T-helper 2 cell treated with Interferon-gamma antibody and Interleukin-4, amounts not matched to agents 5 μg/mL and 100 μg/mL, for 36 hours (primary cell): ENCODE results near the gene SMIM32.

ENCODE experiments used
- DNase-seq: peaks from one replicate; pipeline ENCODE4 v3.0.0; 2021; ENCODE audit warnings: low spot score
- H3K27ac Mint-ChIP-seq: one replicate; pipeline ENCODE4 v1.8.0; 2021; ENCODE audit warnings: mild to moderate bottlenecking, mixed read lengths
- H3K27me3 Mint-ChIP-seq: one replicate; pipeline ENCODE4 v1.8.0; 2021; ENCODE audit warnings: low read depth, mixed read lengths
- H3K36me3 Mint-ChIP-seq: one replicate; pipeline ENCODE4 v1.8.0; 2021; ENCODE audit warnings: low read depth, mixed read lengths
- H3K4me1 Mint-ChIP-seq: one replicate; pipeline ENCODE4 v1.8.0; 2021; ENCODE audit warnings: low read depth, mixed read lengths
- H3K4me3 Mint-ChIP-seq: one replicate; pipeline ENCODE4 v1.8.0; 2022; ENCODE audit warnings: mild to moderate bottlenecking, moderate library complexity, mixed read lengths
- H3K9me3 Mint-ChIP-seq: one replicate; pipeline ENCODE4 v1.8.0; 2021; ENCODE audit warnings: mixed read lengths

Gene SMIM32

GRCh38 chr5:136149891-136150290 lies 43.1 kb downstream of the SMIM32 start:
- peaks cover 6% of the 10 kb centered on the region for H3K36me3 Mint-ChIP-seq
- H3K4me3 Mint-ChIP-seq = no peak overlapping the region
- H3K4me1 Mint-ChIP-seq = peaks cover 1% of the 10 kb centered on the region
- no peaks in the 10 kb centered on the region for H3K9me3 Mint-ChIP-seq
- H3K27me3 Mint-ChIP-seq = peaks cover 5% of the 10 kb centered on the region
- DNase-seq = no peak
- H3K27ac Mint-ChIP-seq = no peak overlapping the region

- Mint-ChIP-seq H3K4me3 (no peak overlapping the region), H3K27ac (no peak overlapping the region), H3K4me1 (peaks cover 1% of the 10 kb centered on the region), H3K27me3 (peaks cover 5% of the 10 kb centered on the region), H3K9me3 (no peaks in the 10 kb centered on the region), H3K36me3 (no peaks in the 10 kb centered on the region)
- DNase-seq = no peak
Measured at GRCh38 chr5:136147632-136148031, 45.3 kb downstream of the SMIM32 start.

- no peak overlapping the region for H3K27ac Mint-ChIP-seq
- H3K4me1 Mint-ChIP-seq = peaks cover 1% of the 10 kb centered on the region
- H3K4me3 Mint-ChIP-seq = no peak overlapping the region
- DNase-seq = no peak
- H3K9me3 Mint-ChIP-seq = no peaks in the 10 kb centered on the region
- H3K27me3 Mint-ChIP-seq = peaks cover 5% of the 10 kb centered on the region
- H3K36me3 Mint-ChIP-seq = no peaks in the 10 kb centered on the region
Measured at GRCh38 chr5:136146201-136146600, 46.8 kb downstream of the SMIM32 start.

- Mint-ChIP-seq H3K4me3 (no peak overlapping the region), H3K27ac (no peak overlapping the region), H3K27me3 (peaks cover 5% of the 10 kb centered on the region), H3K9me3 (no peaks in the 10 kb centered on the region), H3K4me1 (peaks cover 1% of the 10 kb centered on the region), H3K36me3 (no peaks in the 10 kb centered on the region)
- no peak for DNase-seq
Measured at GRCh38 chr5:136145030-136145429, 47.9 kb downstream of the SMIM32 start.

GRCh38 chr5:136143763-136144162 lies 49.2 kb downstream of the SMIM32 start:
- peaks cover 5% of the 10 kb centered on the region for H3K4me1 Mint-ChIP-seq
- no peak overlapping the region for H3K4me3 Mint-ChIP-seq
- no peak overlapping the region for H3K27ac Mint-ChIP-seq
- no peaks in the 10 kb centered on the region for H3K9me3 Mint-ChIP-seq
- H3K27me3 Mint-ChIP-seq = peaks cover 8% of the 10 kb centered on the region
- H3K36me3 Mint-ChIP-seq = peaks cover 3% of the 10 kb centered on the region
- DNase-seq = no peak

GRCh38 chr5:136143312-136143711 lies 49.6 kb downstream of the SMIM32 start:
- H3K36me3 Mint-ChIP-seq = peaks cover 3% of the 10 kb centered on the region
- no peaks in the 10 kb centered on the region for H3K9me3 Mint-ChIP-seq
- no peak overlapping the region for H3K27ac Mint-ChIP-seq
- no peak for DNase-seq
- H3K4me3 Mint-ChIP-seq = no peak overlapping the region
- peaks cover 5% of the 10 kb centered on the region for H3K4me1 Mint-ChIP-seq
- H3K27me3 Mint-ChIP-seq = peaks cover 8% of the 10 kb centered on the region

GRCh38 chr5:136141561-136141960 lies 51.4 kb downstream of the SMIM32 start:
- no peak overlapping the region for H3K4me3 Mint-ChIP-seq
- no peak overlapping the region for H3K27ac Mint-ChIP-seq
- peaks cover 10% of the 10 kb centered on the region for H3K4me1 Mint-ChIP-seq
- DNase-seq = no peak
- H3K27me3 Mint-ChIP-seq = peaks cover 9% of the 10 kb centered on the region
- peaks cover 3% of the 10 kb centered on the region for H3K36me3 Mint-ChIP-seq
- H3K9me3 Mint-ChIP-seq = no peaks in the 10 kb centered on the region
